Measurements from ENCODE around the gene ATL3. TPM values are rescaled to one million over a fixed set of nuclear protein-coding genes. Genes with fewer than 3 reads are reported as not detected.
A peak's percentile ranks its signal among the peaks of the same experiment; 100 is the strongest.
"Not testable (repeated sequence)": the region's sequence is repeated elsewhere in the genome, so short reads cannot be mapped to it uniquely, and the experiment has no call there.

The ATL3 gene
- total and polyA plus RNA-seq, 5 donors from 2014 or later: 23.6 to 33.7 (median 25.5) TPM

DNA sequence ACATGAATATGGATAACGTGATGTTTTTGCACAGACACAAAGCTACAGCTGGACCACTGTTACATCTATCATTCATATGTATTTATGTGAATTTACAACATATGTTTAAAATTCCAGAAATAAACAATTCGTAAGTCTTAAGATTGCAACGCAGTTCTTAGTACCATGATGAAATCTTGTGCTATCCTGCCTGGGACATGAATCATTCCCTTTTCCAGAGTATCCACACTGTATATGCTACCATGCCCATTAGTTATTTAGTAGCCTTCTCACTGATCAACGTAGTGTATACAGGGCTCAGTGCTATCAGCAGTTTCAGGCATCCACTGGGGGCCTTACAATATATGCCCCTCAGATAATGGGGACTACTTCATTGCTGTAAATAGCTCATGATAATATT is 4.3 kb downstream of the ATL3 start:
- H3K36me3 ChIP-seq (ENCODE audit: control insufficient read depth, insufficient read depth, low read length): no peaks in the 10 kb centered on the region
- H3K36me3 Mint-ChIP-seq: peaks cover 4% of the 10 kb centered on the region
- H3K9me3 Mint-ChIP-seq: no peaks in the 10 kb centered on the region
- H3K4me3 ChIP-seq (ENCODE audit: low read depth, low read length): no peak overlapping the region
- no peaks in the 10 kb centered on the region for H3K9me3 ChIP-seq (ENCODE audit: control insufficient read depth in 2 of 2, low read length in 2 of 2)
- DNase-seq (no peak), ATAC-seq (ENCODE audit: low read depth in 2 of 2) (no peak)
- no peaks in the 10 kb centered on the region for H3K27me3 ChIP-seq (ENCODE audit: control insufficient read depth, insufficient read depth, low read length)
- H3K4me1 ChIP-seq (ENCODE audit: control insufficient read depth, insufficient read depth, low read length, poor library complexity, severe bottlenecking): peaks cover 21% of the 10 kb centered on the region
- H3K27me3 Mint-ChIP-seq: no peaks in the 10 kb centered on the region
- no peak overlapping the region for H3K27ac Mint-ChIP-seq
- H3K27ac ChIP-seq (ENCODE audit: insufficient read depth, low read length, poor library complexity, severe bottlenecking): no peak overlapping the region
- no peak overlapping the region for H3K4me3 Mint-ChIP-seq
- peaks cover 5 to 76% (median 44%) of the 10 kb centered on the region in 4 donors for H3K4me1 Mint-ChIP-seq

- no peak for ATAC-seq (ENCODE audit: low read depth in 2 of 2)
- Mint-ChIP-seq H3K4me1 (peaks cover 15 to 77% (median 42%) of the 10 kb centered on the region in 4 donors), H3K27ac (peak overlapping the region in 2 of 3 donors; percentile 20 to 46), H3K4me3 (peak overlapping the region in 1 of 4 donors; percentile 22), H3K9me3 (no peaks in the 10 kb centered on the region), H3K27me3 (no peaks in the 10 kb centered on the region), H3K36me3 (peaks cover 4% of the 10 kb centered on the region)
- no peaks in the 10 kb centered on the region for H3K36me3 ChIP-seq (ENCODE audit: control insufficient read depth, insufficient read depth, low read length)
- DNase-seq: no peak
- no peak overlapping the region for H3K27ac ChIP-seq (ENCODE audit: insufficient read depth, low read length, poor library complexity, severe bottlenecking)
- H3K4me1 ChIP-seq (ENCODE audit: control insufficient read depth, insufficient read depth, low read length, poor library complexity, severe bottlenecking): peaks cover 7% of the 10 kb centered on the region
- no peaks in the 10 kb centered on the region for H3K27me3 ChIP-seq (ENCODE audit: control insufficient read depth, insufficient read depth, low read length)
- no peak overlapping the region for H3K4me3 ChIP-seq (ENCODE audit: low read depth, low read length)
- H3K9me3 ChIP-seq (ENCODE audit: control insufficient read depth in 2 of 2, low read length in 2 of 2): no peaks in the 10 kb centered on the region
These were observed 7.4 kb downstream of the ATL3 start for GRCh38 chr11:63663809-63664208.

DNA sequence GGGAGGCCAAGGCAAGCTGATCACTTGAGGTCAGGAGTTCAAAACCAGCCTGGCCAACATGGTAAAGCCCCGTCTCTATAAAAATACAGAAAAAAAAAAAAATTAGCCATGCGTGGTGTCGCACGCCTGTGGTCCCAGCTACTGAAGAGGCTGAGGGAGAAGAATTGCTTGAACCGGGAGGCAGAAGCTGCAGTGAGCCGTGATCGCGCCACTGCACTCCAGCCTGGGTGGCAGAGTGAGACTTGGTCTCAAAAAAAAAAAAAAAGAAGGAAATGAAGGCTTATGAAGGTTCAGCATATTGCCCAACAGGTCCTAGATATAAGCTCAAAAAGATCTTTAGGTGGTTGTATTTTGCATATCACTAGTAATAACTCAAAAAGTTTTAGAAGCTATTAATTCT is 10.2 kb downstream of the ATL3 start:
- Histone ChIP-seq H3K9me3 (ENCODE audit: control insufficient read depth in 2 of 2, low read length in 2 of 2) (no peaks in the 10 kb centered on the region), H3K4me3 (ENCODE audit: low read depth, low read length) (no peak overlapping the region), H3K36me3 (ENCODE audit: control insufficient read depth, insufficient read depth, low read length) (peaks cover 10% of the 10 kb centered on the region), H3K4me1 (ENCODE audit: control insufficient read depth, insufficient read depth, low read length, poor library complexity, severe bottlenecking) (no peaks in the 10 kb centered on the region), H3K27ac (ENCODE audit: insufficient read depth, low read length, poor library complexity, severe bottlenecking) (no peak overlapping the region), H3K27me3 (ENCODE audit: control insufficient read depth, insufficient read depth, low read length) (no peaks in the 10 kb centered on the region)
- H3K36me3 Mint-ChIP-seq: peaks cover 10% of the 10 kb centered on the region
- no peaks in the 10 kb centered on the region for H3K27me3 Mint-ChIP-seq
- peak overlapping the region in 1 of 3 donors; percentile 86 for H3K27ac Mint-ChIP-seq
- peaks cover 16 to 58% (median 32%) of the 10 kb centered on the region in 4 donors for H3K4me1 Mint-ChIP-seq
- DNase-seq (no peak), ATAC-seq (ENCODE audit: low read depth in 2 of 2) (no peak)
- H3K9me3 Mint-ChIP-seq: no peaks in the 10 kb centered on the region
- H3K4me3 Mint-ChIP-seq: no peak overlapping the region

DNA sequence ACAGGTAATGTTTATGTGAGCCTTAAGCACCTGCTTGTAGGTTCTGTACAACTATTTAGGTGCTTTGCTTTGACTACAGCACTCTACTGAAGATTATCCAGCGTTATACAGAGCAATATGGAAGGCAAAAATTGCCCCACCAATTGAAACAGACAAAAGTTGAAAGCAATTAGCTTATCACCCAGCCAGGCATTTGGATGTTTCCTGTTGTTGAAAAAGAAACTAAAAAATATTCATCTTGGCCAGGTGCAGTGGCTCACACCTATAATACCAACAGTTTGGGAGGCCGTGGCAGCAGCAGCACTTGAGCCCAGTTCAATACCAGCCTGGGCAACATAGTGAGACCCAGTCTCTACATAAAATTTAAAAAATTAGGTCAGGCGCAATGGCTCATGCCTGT is 18.5 kb downstream of the ATL3 start:
- peaks cover 40% of the 10 kb centered on the region for H3K36me3 Mint-ChIP-seq
- Histone ChIP-seq H3K9me3 (ENCODE audit: control insufficient read depth in 2 of 2, low read length in 2 of 2) (no peaks in the 10 kb centered on the region), H3K27me3 (ENCODE audit: control insufficient read depth, insufficient read depth, low read length) (no peaks in the 10 kb centered on the region), H3K36me3 (ENCODE audit: control insufficient read depth, insufficient read depth, low read length) (peaks cover 26% of the 10 kb centered on the region), H3K4me1 (ENCODE audit: control insufficient read depth, insufficient read depth, low read length, poor library complexity, severe bottlenecking) (peaks cover 3% of the 10 kb centered on the region), H3K27ac (ENCODE audit: insufficient read depth, low read length, poor library complexity, severe bottlenecking) (peak overlapping the region; percentile 43), H3K4me3 (ENCODE audit: low read depth, low read length) (peak overlapping the region; percentile 42)
- peaks cover 14 to 20% (median 17%) of the 10 kb centered on the region in 4 donors for H3K4me1 Mint-ChIP-seq
- no peaks in the 10 kb centered on the region for H3K27me3 Mint-ChIP-seq
- H3K9me3 Mint-ChIP-seq: peaks cover 0 to 2% (median 0%) of the 10 kb centered on the region in 7 donors
- ATAC-seq (ENCODE audit: low read depth in 2 of 2) (peak in 1 of 2 donors; percentile 42), DNase-seq (peak in 2 of 3 donors; percentile 8 to 63)
- peak overlapping the region in 2 of 3 donors; percentile 5 to 69 for H3K27ac Mint-ChIP-seq
- peak overlapping the region in 2 of 4 donors; percentile 8 to 25 for H3K4me3 Mint-ChIP-seq

DNA sequence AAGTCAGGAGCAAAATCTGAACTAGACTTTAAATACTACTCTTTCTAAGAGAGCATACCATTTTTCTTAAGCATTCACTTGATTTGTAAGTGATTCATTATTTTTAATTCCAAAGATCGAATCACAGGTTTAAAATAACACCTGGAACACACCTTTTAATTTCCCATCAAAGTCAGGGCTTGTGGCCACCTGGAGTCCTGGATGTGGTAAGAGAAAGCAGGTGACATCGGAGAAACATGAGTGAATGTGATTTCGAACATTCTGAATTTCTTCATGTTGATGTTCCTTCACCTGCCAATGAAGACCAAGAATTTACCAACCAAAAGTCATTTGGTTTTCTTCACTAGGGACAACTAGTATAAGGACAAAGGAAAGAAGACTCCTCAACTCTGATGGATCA is 28.0 kb downstream of the ATL3 start:
- peak overlapping the region in 1 of 3 donors; percentile 39 for H3K27ac Mint-ChIP-seq
- Histone ChIP-seq H3K27ac (ENCODE audit: insufficient read depth, low read length, poor library complexity, severe bottlenecking) (no peak overlapping the region), H3K36me3 (ENCODE audit: control insufficient read depth, insufficient read depth, low read length) (peaks cover 51% of the 10 kb centered on the region), H3K4me1 (ENCODE audit: control insufficient read depth, insufficient read depth, low read length, poor library complexity, severe bottlenecking) (no peaks in the 10 kb centered on the region), H3K4me3 (ENCODE audit: low read depth, low read length) (no peak overlapping the region), H3K9me3 (ENCODE audit: control insufficient read depth in 2 of 2, low read length in 2 of 2) (no peaks in the 10 kb centered on the region), H3K27me3 (ENCODE audit: control insufficient read depth, insufficient read depth, low read length) (no peaks in the 10 kb centered on the region)
- ATAC-seq (ENCODE audit: low read depth in 2 of 2) (no peak), DNase-seq (no peak)
- H3K4me1 Mint-ChIP-seq: peaks cover 5 to 11% (median 7%) of the 10 kb centered on the region in 4 donors
- peaks cover 0 to 2% (median 0%) of the 10 kb centered on the region in 7 donors for H3K9me3 Mint-ChIP-seq
- H3K36me3 Mint-ChIP-seq: peaks cover 41% of the 10 kb centered on the region
- H3K4me3 Mint-ChIP-seq: no peak overlapping the region
- no peaks in the 10 kb centered on the region for H3K27me3 Mint-ChIP-seq

DNA sequence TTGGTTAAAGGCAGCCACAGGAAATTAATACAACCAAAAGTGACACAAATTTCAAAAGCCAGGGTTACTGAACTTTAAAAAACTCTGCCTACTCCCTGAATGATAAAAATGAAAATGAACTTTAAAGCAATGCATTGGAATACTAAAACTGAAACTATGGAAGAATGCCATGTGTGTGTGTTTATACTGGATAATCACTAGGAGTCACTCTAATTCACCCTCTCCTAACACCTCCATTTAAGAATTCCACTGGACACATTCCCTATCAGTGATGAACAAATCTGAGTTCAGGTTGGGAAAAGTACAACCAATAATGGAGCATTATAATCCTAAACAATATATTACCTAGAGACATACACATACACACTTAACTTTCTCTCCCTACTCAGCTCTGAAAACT is 29.4 kb downstream of the ATL3 start:
- H3K4me1 ChIP-seq (ENCODE audit: control insufficient read depth, insufficient read depth, low read length, poor library complexity, severe bottlenecking): no peaks in the 10 kb centered on the region
- H3K27ac ChIP-seq (ENCODE audit: insufficient read depth, low read length, poor library complexity, severe bottlenecking): no peak overlapping the region
- no peak for ATAC-seq (ENCODE audit: low read depth in 2 of 2)
- no peaks in the 10 kb centered on the region for H3K27me3 Mint-ChIP-seq
- H3K9me3 Mint-ChIP-seq: peaks cover 0 to 2% (median 0%) of the 10 kb centered on the region in 7 donors
- H3K9me3 ChIP-seq (ENCODE audit: control insufficient read depth in 2 of 2, low read length in 2 of 2): no peaks in the 10 kb centered on the region
- no peak overlapping the region for H3K4me3 Mint-ChIP-seq
- no peak for DNase-seq
- H3K36me3 ChIP-seq (ENCODE audit: control insufficient read depth, insufficient read depth, low read length): peaks cover 44% of the 10 kb centered on the region
- peaks cover 31% of the 10 kb centered on the region for H3K36me3 Mint-ChIP-seq
- H3K27me3 ChIP-seq (ENCODE audit: control insufficient read depth, insufficient read depth, low read length): no peaks in the 10 kb centered on the region
- no peak overlapping the region for H3K27ac Mint-ChIP-seq
- H3K4me3 ChIP-seq (ENCODE audit: low read depth, low read length): no peak overlapping the region
- peaks cover 5 to 15% (median 9%) of the 10 kb centered on the region in 4 donors for H3K4me1 Mint-ChIP-seq

- Mint-ChIP-seq H3K36me3 (peaks cover 29% of the 10 kb centered on the region), H3K27ac (peak overlapping the region; percentile 24 to 87 (median 66)), H3K4me1 (peaks cover 8 to 19% (median 12%) of the 10 kb centered on the region in 4 donors), H3K4me3 (no peak overlapping the region), H3K27me3 (no peaks in the 10 kb centered on the region), H3K9me3 (peaks cover 0 to 2% (median 0%) of the 10 kb centered on the region in 7 donors)
- H3K9me3 ChIP-seq (ENCODE audit: control insufficient read depth in 2 of 2, low read length in 2 of 2): no peaks in the 10 kb centered on the region
- peaks cover 40% of the 10 kb centered on the region for H3K36me3 ChIP-seq (ENCODE audit: control insufficient read depth, insufficient read depth, low read length)
- no peaks in the 10 kb centered on the region for H3K4me1 ChIP-seq (ENCODE audit: control insufficient read depth, insufficient read depth, low read length, poor library complexity, severe bottlenecking)
- no peak overlapping the region for H3K27ac ChIP-seq (ENCODE audit: insufficient read depth, low read length, poor library complexity, severe bottlenecking)
- ATAC-seq (ENCODE audit: low read depth in 2 of 2) (no peak), DNase-seq (peak in 1 of 3 donors; percentile 36)
- no peak overlapping the region for H3K4me3 ChIP-seq (ENCODE audit: low read depth, low read length)
- H3K27me3 ChIP-seq (ENCODE audit: control insufficient read depth, insufficient read depth, low read length): no peaks in the 10 kb centered on the region
These were observed 31.9 kb downstream of the ATL3 start for GRCh38 chr11:63639199-63639832.

DNA sequence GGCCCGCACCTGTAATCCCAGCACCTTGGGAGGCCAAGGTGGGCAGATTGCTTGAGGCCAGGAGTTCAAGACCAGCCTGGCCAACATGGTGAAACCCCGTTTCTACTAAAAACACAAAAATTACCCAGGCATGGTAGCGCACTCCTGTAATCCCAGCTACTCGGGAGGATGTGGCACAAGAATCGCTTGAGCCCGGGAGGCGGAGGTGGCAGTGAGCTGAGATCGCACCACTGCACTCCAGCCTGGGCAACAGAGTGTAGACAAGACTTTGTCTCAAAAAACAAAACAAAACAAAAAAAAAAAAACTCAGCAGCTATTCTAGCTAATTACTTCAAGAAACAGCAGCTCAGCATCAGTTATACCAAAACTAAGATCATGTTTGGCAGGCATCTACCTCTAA is 32.7 kb downstream of the ATL3 start:
- not testable (repeated sequence) for ATAC-seq (ENCODE audit: low read depth in 2 of 2); H3K4me3 Mint-ChIP-seq; H3K4me1 ChIP-seq (ENCODE audit: control insufficient read depth, insufficient read depth, low read length, poor library complexity, severe bottlenecking); DNase-seq; H3K9me3 ChIP-seq (ENCODE audit: control insufficient read depth in 2 of 2, low read length in 2 of 2); H3K27me3 ChIP-seq (ENCODE audit: control insufficient read depth, insufficient read depth, low read length); H3K27ac Mint-ChIP-seq; H3K27ac ChIP-seq (ENCODE audit: insufficient read depth, low read length, poor library complexity, severe bottlenecking); H3K9me3 Mint-ChIP-seq; H3K27me3 Mint-ChIP-seq; H3K4me3 ChIP-seq (ENCODE audit: low read depth, low read length)
- H3K36me3 Mint-ChIP-seq: peaks cover 24% of the 10 kb centered on the region
- peaks cover 8 to 19% (median 12%) of the 10 kb centered on the region in 4 donors for H3K4me1 Mint-ChIP-seq
- H3K36me3 ChIP-seq (ENCODE audit: control insufficient read depth, insufficient read depth, low read length): peaks cover 36% of the 10 kb centered on the region
